ENCODE data around the gene CCDC18. TPM values are rescaled to one million over a fixed set of nuclear protein-coding genes. Genes with fewer than 3 reads are reported as not detected.
"Not testable (repeated sequence)": the region's sequence is repeated elsewhere in the genome, so short reads cannot be mapped to it uniquely, and the experiment has no call there.

Gene CCDC18
- total RNA-seq, 1 donor from 2014 or later: 3.4 TPM

DNA sequence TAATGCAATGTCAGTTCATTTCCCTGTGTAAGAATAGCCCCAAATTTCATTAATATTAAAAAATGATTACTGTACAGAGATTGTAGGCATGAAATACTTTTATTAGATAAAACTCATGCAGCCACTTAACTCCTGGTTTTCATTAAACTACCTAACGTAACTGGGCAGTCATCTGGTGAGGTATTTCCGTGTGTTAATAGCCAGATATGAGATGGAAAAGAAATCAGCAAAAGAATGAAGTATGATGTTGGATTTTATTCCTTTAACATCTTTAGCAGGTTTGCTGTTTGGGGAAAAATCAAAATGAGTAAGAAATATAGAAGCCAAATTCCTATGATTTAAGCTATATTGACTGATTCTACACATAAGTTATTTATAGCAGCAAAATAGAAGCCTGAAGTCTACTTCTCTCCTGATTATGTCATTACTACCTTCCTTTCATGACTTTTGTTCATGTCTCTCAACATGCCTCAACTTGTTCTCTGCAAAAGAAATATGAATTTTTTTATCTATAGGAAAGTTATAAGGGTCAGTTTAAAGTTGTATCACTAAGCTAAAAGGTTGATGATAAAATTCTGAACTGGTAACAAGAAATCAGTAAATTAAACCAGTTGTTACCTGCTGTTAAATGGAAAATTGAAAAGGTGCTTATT, 42.6 kb downstream of the CCDC18 start:
- TF ChIP-seq, protein P1, sequence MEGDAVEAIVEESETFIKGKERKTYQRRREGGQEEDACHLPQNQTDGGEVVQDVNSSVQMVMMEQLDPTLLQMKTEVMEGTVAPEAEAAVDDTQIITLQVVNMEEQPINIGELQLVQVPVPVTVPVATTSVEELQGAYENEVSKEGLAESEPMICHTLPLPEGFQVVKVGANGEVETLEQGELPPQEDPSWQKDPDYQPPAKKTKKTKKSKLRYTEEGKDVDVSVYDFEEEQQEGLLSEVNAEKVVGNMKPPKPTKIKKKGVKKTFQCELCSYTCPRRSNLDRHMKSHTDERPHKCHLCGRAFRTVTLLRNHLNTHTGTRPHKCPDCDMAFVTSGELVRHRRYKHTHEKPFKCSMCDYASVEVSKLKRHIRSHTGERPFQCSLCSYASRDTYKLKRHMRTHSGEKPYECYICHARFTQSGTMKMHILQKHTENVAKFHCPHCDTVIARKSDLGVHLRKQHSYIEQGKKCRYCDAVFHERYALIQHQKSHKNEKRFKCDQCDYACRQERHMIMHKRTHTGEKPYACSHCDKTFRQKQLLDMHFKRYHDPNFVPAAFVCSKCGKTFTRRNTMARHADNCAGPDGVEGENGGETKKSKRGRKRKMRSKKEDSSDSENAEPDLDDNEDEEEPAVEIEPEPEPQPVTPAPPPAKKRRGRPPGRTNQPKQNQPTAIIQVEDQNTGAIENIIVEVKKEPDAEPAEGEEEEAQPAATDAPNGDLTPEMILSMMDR (IDR thresholded peaks at IDR 0.05; ENCODE audit: borderline replicate concordance): no peak
- Histone ChIP-seq H3K4me1 (no peaks in the 10 kb centered on the region), H3K36me3 (peaks cover 18% of the 10 kb centered on the region), H3K9me3 (replicated peaks) (peaks cover 4% of the 10 kb centered on the region), H3K27me3 (ENCODE audit: low read depth) (no peaks in the 10 kb centered on the region), H3K27ac (replicated peaks) (no peak overlapping the region), H3K4me3 (no peak overlapping the region)
- DNase-seq: no peak
- intact Hi-C loops (cut with micrococcal nuclease): no loop called here

DNA sequence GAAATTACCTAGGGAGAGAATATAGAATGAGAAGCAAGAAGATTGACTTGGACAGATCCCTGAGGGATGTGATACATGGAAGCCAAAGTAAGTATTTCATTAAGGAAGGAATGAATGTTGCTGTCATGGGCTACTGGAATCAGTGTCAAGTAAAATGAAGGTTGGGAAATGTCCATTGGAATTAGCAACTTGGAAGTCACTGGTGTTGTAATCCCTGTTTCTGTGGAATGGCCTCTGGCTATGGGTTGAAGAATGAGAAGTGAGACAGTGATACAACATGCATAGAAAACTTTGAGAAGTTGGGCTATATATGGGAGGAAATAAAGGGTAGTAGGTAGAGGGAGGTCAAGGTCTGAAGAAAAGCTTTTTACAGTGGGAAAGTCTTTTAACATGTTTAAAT, 54.7 kb downstream of the CCDC18 start:
- TF ChIP-seq, protein P1 (IDR thresholded peaks at IDR 0.05; ENCODE audit: borderline replicate concordance): no peak
- peaks cover 15% of the 10 kb centered on the region for H3K36me3 ChIP-seq
- no peaks in the 10 kb centered on the region for H3K27me3 ChIP-seq (ENCODE audit: low read depth)
- DNase-seq: no peak
- H3K9me3 ChIP-seq (replicated peaks): no peaks in the 10 kb centered on the region
- H3K4me3 ChIP-seq: no peak overlapping the region
- intact Hi-C loops (cut with micrococcal nuclease): no loop called here
- H3K4me1 ChIP-seq: no peaks in the 10 kb centered on the region
- no peak overlapping the region for H3K27ac ChIP-seq (replicated peaks)

DNA sequence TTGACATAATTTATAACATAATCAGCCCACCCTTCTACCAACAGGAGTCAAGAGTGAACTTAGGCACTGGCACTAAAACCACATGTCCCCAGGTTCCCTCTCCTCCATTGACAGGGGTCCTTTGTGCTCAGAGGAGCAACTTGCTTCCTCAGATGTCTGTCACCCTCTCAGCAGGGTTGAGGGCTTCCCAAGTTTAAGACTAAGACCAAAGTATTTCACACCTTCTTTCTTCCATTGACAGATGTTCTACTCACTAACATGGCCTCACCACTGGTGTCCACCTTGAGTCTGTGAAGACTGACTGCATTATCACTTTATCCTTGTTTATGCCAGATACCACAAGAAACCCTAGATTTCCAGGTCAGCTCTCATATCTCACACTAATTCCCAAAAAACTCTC, 56.5 kb downstream of the CCDC18 start:
- no peak overlapping the region for H3K27ac ChIP-seq (replicated peaks)
- no peak for DNase-seq
- H3K9me3 ChIP-seq (replicated peaks): no peaks in the 10 kb centered on the region
- H3K4me1 ChIP-seq: no peaks in the 10 kb centered on the region
- intact Hi-C loops (cut with micrococcal nuclease): no loop called here
- TF ChIP-seq, protein P1 (IDR thresholded peaks at IDR 0.05; ENCODE audit: borderline replicate concordance): no peak
- no peaks in the 10 kb centered on the region for H3K27me3 ChIP-seq (ENCODE audit: low read depth)
- no peak overlapping the region for H3K4me3 ChIP-seq
- H3K36me3 ChIP-seq: peaks cover 16% of the 10 kb centered on the region

DNA sequence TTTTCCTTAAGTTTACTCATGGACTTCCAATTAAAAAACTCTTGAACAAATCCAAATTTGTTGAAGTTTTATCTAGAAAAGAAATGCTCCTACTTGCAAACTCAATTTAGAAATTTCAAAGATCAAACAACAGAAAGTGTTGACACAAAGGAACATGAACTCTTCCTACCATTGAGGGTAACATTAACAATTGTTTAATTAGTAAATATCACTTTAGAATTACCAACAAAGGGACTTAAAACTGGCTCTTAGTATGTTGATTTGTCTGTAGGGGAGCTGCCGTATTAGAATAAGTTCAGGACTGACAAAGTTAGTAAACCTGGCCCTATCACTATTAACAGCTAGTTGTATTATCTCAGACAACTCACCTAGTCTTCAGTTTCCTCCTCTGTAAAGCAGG, 57.9 kb downstream of the CCDC18 start:
- intact Hi-C loops (cut with micrococcal nuclease): no loop called here

DNA sequence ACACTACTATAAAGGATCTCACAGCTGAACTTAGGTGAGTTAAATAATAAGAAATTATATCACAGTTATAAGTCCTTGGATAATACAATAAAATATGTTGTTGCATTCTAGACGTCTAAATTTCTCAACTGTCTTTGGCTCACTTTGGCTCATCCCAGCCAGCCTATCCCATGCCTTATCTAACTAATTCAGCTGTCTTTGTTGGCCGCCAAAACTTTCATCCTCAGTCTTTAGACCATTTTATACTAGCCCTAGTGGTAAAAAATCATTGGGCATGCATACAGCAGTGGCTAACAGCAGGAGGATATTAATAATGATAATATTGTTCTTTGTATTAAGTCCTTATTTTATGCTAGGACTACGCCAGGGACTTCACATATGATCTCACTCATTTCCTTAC, 59.3 kb downstream of the CCDC18 start:
- intact Hi-C loops (cut with micrococcal nuclease): no loop called here
- peaks cover 14% of the 10 kb centered on the region for H3K9me3 ChIP-seq (replicated peaks)
- H3K27ac ChIP-seq (replicated peaks): no peak overlapping the region

More for the DNA sequence above, 57.9 kb downstream of the CCDC18 start:
- peaks cover 10% of the 10 kb centered on the region for H3K9me3 ChIP-seq (replicated peaks)
- H3K27ac ChIP-seq (replicated peaks): no peak overlapping the region
- H3K4me1 ChIP-seq: no peaks in the 10 kb centered on the region
- no peak overlapping the region for H3K4me3 ChIP-seq
- TF ChIP-seq, protein P1 (IDR thresholded peaks at IDR 0.05; ENCODE audit: borderline replicate concordance): no peak
- H3K36me3 ChIP-seq: peaks cover 17% of the 10 kb centered on the region
- H3K27me3 ChIP-seq (ENCODE audit: low read depth): no peaks in the 10 kb centered on the region
- no peak for DNase-seq

DNA sequence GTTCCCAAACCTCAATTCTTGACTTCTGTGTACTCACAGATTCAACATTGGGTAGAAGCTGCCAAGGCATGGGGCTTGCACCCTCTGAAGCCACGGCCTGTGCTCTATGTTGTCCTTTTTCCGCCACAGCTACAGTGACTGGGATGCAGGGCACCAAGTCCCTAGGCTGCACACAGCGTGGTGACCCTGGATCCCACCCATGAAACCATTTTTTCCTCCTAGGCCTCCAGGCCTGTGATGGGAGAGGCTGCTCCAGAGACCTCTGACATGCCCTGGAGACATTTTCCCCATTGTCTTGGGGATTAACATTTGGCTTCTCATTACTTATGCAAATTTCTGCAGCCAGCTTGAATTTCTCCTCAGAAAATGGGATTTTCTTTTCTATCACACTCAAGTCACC, 62.7 kb downstream of the CCDC18 start:
- Histone ChIP-seq H3K36me3 (peaks cover 15% of the 10 kb centered on the region), H3K9me3 (replicated peaks) (peaks cover 14% of the 10 kb centered on the region)
- H3K27me3 ChIP-seq (ENCODE audit: low read depth); H3K4me3 ChIP-seq; DNase-seq; H3K4me1 ChIP-seq; H3K27ac ChIP-seq (replicated peaks); intact Hi-C loops (cut with micrococcal nuclease): not testable (repeated sequence)

More for the DNA sequence above, 59.3 kb downstream of the CCDC18 start:
- Histone ChIP-seq H3K36me3 (peaks cover 21% of the 10 kb centered on the region), H3K4me1 (no peaks in the 10 kb centered on the region), H3K4me3 (no peak overlapping the region), H3K27me3 (ENCODE audit: low read depth) (no peaks in the 10 kb centered on the region)
- no peak for DNase-seq
- TF ChIP-seq, protein P1 (IDR thresholded peaks at IDR 0.05; ENCODE audit: borderline replicate concordance): no peak

Data from left ventricle myocardium inferior (tissue), 1 donor.